Esophagus squamous epithelium (tissue), 5 donors: ENCODE data around the gene CLEC17A. TPM values are rescaled to one million over a fixed set of nuclear protein-coding genes. Genes with fewer than 3 reads are reported as not detected.

Experiments
- DNase-seq: peaks from one replicate; lab custom pipeline; 2025; lab: John Stamatoyannopoulos, UW
- H3K27ac ChIP-seq, 4 donors: fragments of 200-600 bp; sonication (generic); one replicate each; pipeline ENCODE4 v1.5.1; 2016 to 2019; ENCODE audit warnings: mild to moderate bottlenecking in 1 of 4
- H3K27me3 ChIP-seq, 4 donors: fragments of 200-600 bp; sonication (generic); 1 replicate in 3 of 4; 2 replicates in 1 of 4; pipeline versions ENCODE4 v1.5.1 to v1.6.0; 2017 to 2021; ENCODE audit warnings: antibody characterized with exemption in 1 of 4
- H3K36me3 ChIP-seq, 3 donors: fragments of 200-600 bp; sonication (generic); one replicate each; pipeline ENCODE4 v1.5.1; 2016 to 2019
- H3K4me1 ChIP-seq, 3 donors: fragments of 200-600 bp; sonication (generic); one replicate each; pipeline ENCODE4 v1.5.1; 2017 to 2019
- H3K4me3 ChIP-seq, 4 donors: fragments of 200-600 bp; sonication (generic); 1 replicate in 3 of 4; 2 replicates in 1 of 4; pipeline ENCODE4 v1.5.1; 2016 to 2019; ENCODE audit warnings: mild to moderate bottlenecking in 2 of 4, moderate library complexity in 1 of 4
- H3K9me3 ChIP-seq, 3 donors: fragments of 200-600 bp; sonication (generic); one replicate each; pipeline ENCODE4 v1.5.1; 2016 to 2019
- CTCF ChIP-seq, 6 experiments: fragments of 450-650 bp in 4 of 6; fragments of 200-600 bp in 2 of 6; sonication (generic) in 2 of 6; IDR thresholded peaks; one replicate each; pipeline ENCODE4 v1.5.1; 2016 to 2019; ENCODE audit warnings: antibody characterized with exemption in 6 of 6, mild to moderate bottlenecking in 4 of 6, moderate library complexity in 4 of 6
- POLR2A ChIP-seq, 4 donors: fragments of 450-650 bp; IDR thresholded peaks; one replicate each; pipeline ENCODE4 v1.6.1; 2017; ENCODE audit warnings: antibody characterized with exemption in 4 of 4, mild to moderate bottlenecking in 4 of 4, moderate library complexity in 3 of 4
- WGBS, 2 donors: methylation state at CpG; one replicate each; pipeline ENCODE4 v1.1.5; 2018; 5-methylcytosine and 5-hydroxymethylcytosine counted together
- intact Hi-C: fragments of 100-400 bp; cut with DNase I; formaldehyde crosslinking; loops from one replicate; pipeline ENCODE4 v1.15.0; 2022
- total RNA-seq, 4 donors: library from RNA; depleted of rRNA; stranded (reverse); fragments of >200 nt; gene quantifications; one replicate each; pipeline ENCODE4 v1.1.0, GENCODE V29; 2016
- donor health status: DM: yes; HTN: yes; CAD: no.

CLEC17A gene
- total RNA-seq, 4 donors from 2014 or later, result not detected

- intact Hi-C loops, result no loop called here
- TF ChIP-seq CTCF (IDR thresholded peaks at IDR 0.05) (no peak), POLR2A (IDR thresholded peaks at IDR 0.05) (no peak)
- WGBS, 2 donors, result 66 to 72% methylated on average over 2 of the region's 2 CpGs
- no peaks in the 10 kb centered on the region for H3K9me3 ChIP-seq
- no peak overlapping the region for H3K4me3 ChIP-seq
- no peak overlapping the region for H3K27ac ChIP-seq
- H3K27me3 ChIP-seq, result peaks cover 0 to 29% (median 0%) of the 10 kb centered on the region in 4 donors
- no peaks in the 10 kb centered on the region for H3K4me1 ChIP-seq
- no peak for DNase-seq
- H3K36me3 ChIP-seq, result no peaks in the 10 kb centered on the region
Measured at GRCh38 chr19:14650161-14650560, 67.3 kb downstream of the CLEC17A start.

- Histone ChIP-seq H3K27me3 (peaks cover 0 to 22% (median 0%) of the 10 kb centered on the region in 4 donors), H3K4me3 (no peak overlapping the region), H3K4me1 (no peaks in the 10 kb centered on the region), H3K36me3 (no peaks in the 10 kb centered on the region), H3K9me3 (no peaks in the 10 kb centered on the region), H3K27ac (no peak overlapping the region)
- WGBS, 2 donors, result 61 to 68% methylated on average over 7 of the region's 7 CpGs
- intact Hi-C loops, result no loop called here
- TF ChIP-seq POLR2A (IDR thresholded peaks at IDR 0.05) (no peak), CTCF (IDR thresholded peaks at IDR 0.05) (no peak)
- no peak for DNase-seq
Measured at GRCh38 chr19:14654786-14655560, 72.1 kb downstream of the CLEC17A start.

- H3K36me3 ChIP-seq, result no peaks in the 10 kb centered on the region
- no peak overlapping the region for H3K4me3 ChIP-seq
- peaks cover 0 to 22% (median 0%) of the 10 kb centered on the region in 4 donors for H3K27me3 ChIP-seq
- TF ChIP-seq CTCF (IDR thresholded peaks at IDR 0.05) (no peak), POLR2A (IDR thresholded peaks at IDR 0.05) (no peak)
- no peaks in the 10 kb centered on the region for H3K9me3 ChIP-seq
- no peak overlapping the region for H3K27ac ChIP-seq
- intact Hi-C loops, result no loop called here
- no peaks in the 10 kb centered on the region for H3K4me1 ChIP-seq
- DNase-seq, result no peak
- WGBS, 2 donors, result 62 to 66% methylated on average over 10 to 11 of the region's 11 CpGs
Measured at GRCh38 chr19:14655726-14656125, 72.8 kb downstream of the CLEC17A start.

- intact Hi-C loops, result no loop called here
- Histone ChIP-seq H3K9me3 (no peaks in the 10 kb centered on the region), H3K27me3 (peaks cover 0 to 16% (median 0%) of the 10 kb centered on the region in 4 donors), H3K4me3 (no peak overlapping the region), H3K36me3 (no peaks in the 10 kb centered on the region), H3K4me1 (no peaks in the 10 kb centered on the region), H3K27ac (no peak overlapping the region)
- TF ChIP-seq CTCF (IDR thresholded peaks at IDR 0.05), result no peak
- no peak for DNase-seq
- 45 to 57% methylated on average over 5 to 6 of the region's 6 CpGs for WGBS, 2 donors
Measured at GRCh38 chr19:14659874-14660489, 77.1 kb downstream of the CLEC17A start.

GRCh38 chr19:14661372-14661924 lies 78.6 kb downstream of the CLEC17A start:
- Histone ChIP-seq H3K9me3 (no peaks in the 10 kb centered on the region), H3K27ac (no peak overlapping the region), H3K4me3 (no peak overlapping the region), H3K27me3 (peaks cover 0 to 12% (median 0%) of the 10 kb centered on the region in 4 donors), H3K4me1 (no peaks in the 10 kb centered on the region), H3K36me3 (no peaks in the 10 kb centered on the region)
- WGBS, 2 donors, result 58 to 72% methylated on average over 12 of the region's 12 CpGs
- no peak for DNase-seq
- TF ChIP-seq POLR2A (IDR thresholded peaks at IDR 0.05) (no peak), CTCF (IDR thresholded peaks at IDR 0.05) (no peak)
- intact Hi-C loops, result no loop called here
